ENCODE data around the gene FKBP8.
"Not testable (repeated sequence)": the region's sequence is repeated elsewhere in the genome, so short reads cannot be mapped to it uniquely, and the experiment has no call there.

FKBP8 gene

GRCh38 chr19:18542941-18543813 lies at the start of gene FKBP8:
FKBP8 (minus strand) TSS chr19:18543573; CDS start chr19:18541970, 1,603 bp downstream.
- DNase-seq = peak; percentile 96

GRCh38 chr19:18592732-18593131 lies 49.4 kb upstream of the FKBP8 start:
- DNase-seq = not testable (repeated sequence)

GRCh38 chr19:18591735-18592385 lies 48.5 kb upstream of the FKBP8 start:
- peak; percentile 48 for DNase-seq

- DNase-seq = peak; percentile 97
These were observed 47.2 kb upstream of the FKBP8 start for GRCh38 chr19:18590273-18591272.

GRCh38 chr19:18589380-18590272 lies 46.3 kb upstream of the FKBP8 start:
- peak; percentile 89 for DNase-seq

- peak; percentile 94 for DNase-seq
These were observed 45.4 kb upstream of the FKBP8 start, which contains the start of gene REX1BD for GRCh38 chr19:18588611-18589379. REX1BD (plus strand) TSS chr19:18588798; CDS start chr19:18588802, 4 bp downstream.

GRCh38 chr19:18587962-18588610 lies 44.7 kb upstream of the FKBP8 start:
- DNase-seq = no peak

- no peak for DNase-seq
These were observed 44.2 kb upstream of the FKBP8 start for GRCh38 chr19:18587561-18587960.

- no peak for DNase-seq
These were observed 42.9 kb upstream of the FKBP8 start for GRCh38 chr19:18586306-18586705.

GRCh38 chr19:18580311-18580710 lies 36.9 kb upstream of the FKBP8 start:
- DNase-seq = no peak

- no peak for DNase-seq
These were observed 34.1 kb upstream of the FKBP8 start for GRCh38 chr19:18577365-18577914.

- DNase-seq = no peak
These were observed 33.0 kb upstream of the FKBP8 start for GRCh38 chr19:18576383-18576782.

GRCh38 chr19:18574691-18575291 lies 31.4 kb upstream of the FKBP8 start:
- DNase-seq = no peak

GRCh38 chr19:18571564-18572344 lies 28.4 kb upstream of the FKBP8 start, which contains the start of gene UBA52:
UBA52 (plus strand) TSS chr19:18571857; CDS start chr19:18573301, 1,444 bp downstream.
- peak; percentile 99 for DNase-seq

- DNase-seq = no peak
These were observed 25.0 kb upstream of the FKBP8 start for GRCh38 chr19:18568367-18568766.

- no peak for DNase-seq
These were observed 23.6 kb upstream of the FKBP8 start for GRCh38 chr19:18566953-18567352.

- DNase-seq = no peak
These were observed 18.7 kb upstream of the FKBP8 start for GRCh38 chr19:18562086-18562485.

- DNase-seq = no peak
These were observed 16.3 kb upstream of the FKBP8 start for GRCh38 chr19:18559685-18560084.

GRCh38 chr19:18558604-18559003 lies 15.2 kb upstream of the FKBP8 start:
- DNase-seq = no peak
